ENCODE measurements around the gene PFKP. TPM values are rescaled to one million over a fixed set of nuclear protein-coding genes. Genes with fewer than 3 reads are reported as not detected.

PFKP gene
- total RNA-seq, 8 experiments from 2014 or later = 50.3 to 277 (median 142) TPM

DNA sequence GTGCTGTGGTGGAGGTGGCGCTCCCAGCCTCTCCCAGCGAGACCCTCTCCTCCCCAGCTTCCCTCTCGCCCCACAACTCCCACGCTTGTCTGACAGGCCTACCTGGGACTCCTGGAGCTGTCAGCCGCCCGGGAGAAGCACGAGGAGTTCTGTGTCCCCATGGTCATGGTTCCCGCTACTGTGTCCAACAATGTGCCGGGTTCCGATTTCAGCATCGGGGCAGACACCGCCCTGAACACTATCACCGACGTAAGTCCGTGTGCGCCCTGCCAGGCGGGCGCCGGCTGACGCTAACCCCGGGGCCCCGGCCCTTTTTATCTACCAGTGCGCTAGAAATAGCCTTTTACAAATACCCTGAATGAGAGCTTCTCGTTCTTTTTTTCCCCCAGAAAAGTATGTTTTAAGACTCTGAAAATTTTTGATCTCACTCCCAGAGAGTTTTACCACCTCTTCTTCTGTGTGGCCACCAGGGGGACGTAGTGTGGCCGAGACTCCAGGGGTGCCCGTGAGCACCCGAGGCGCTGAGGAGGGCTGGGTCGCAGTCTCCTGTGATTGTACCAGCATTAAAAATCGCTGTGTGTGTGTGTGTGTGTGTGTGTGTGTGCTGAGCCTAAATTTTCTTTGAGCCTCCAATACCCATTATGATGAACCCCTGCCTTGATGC, 52.6 kb downstream of the PFKP start:
- 49 to 100% (median 88%) methylated on average over 1 to 9 of the region's 31 CpGs for WGBS, 10 experiments
- H3K4me3 ChIP-seq = no peak overlapping the region
- no peaks in the 10 kb centered on the region for H3K4me1 ChIP-seq (replicated peaks in 1 of 2)
- H3K27ac ChIP-seq = no peak overlapping the region
- in situ Hi-C loops (cut with MboI; ENCODE audit: low pct_unique_long_range_greater_than_20kb in 2 of 9, low sequenced_read_pairs in 9 of 9, unreplicated experiment in 9 of 9) = no loop called here
- peak in 2 of 8 experiments; percentile 11 to 69 for ATAC-seq (replicated peaks in 6 of 8)

DNA sequence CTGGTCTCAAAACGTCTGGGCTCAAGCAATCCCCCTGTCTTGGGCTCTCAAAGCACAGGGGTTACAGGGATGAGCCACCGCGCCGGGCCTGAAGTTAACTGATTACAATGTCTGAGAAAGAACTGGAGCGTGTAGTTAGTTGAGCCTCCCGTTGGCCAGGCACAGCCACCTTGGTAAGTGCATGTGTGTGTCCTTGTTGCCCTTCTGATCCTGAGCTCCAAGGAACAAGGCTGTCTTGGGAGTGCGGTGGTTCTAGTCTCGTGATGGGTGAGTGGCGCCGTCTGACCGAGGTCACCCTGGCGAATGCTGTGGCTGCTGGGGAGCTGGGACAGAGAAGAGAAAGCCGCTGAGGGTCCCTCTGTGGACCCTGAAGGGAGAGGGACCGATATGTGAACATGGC, 54.7 kb downstream of the PFKP start:
- in situ Hi-C loops (cut with MboI; ENCODE audit: low pct_unique_long_range_greater_than_20kb in 2 of 9, low sequenced_read_pairs in 9 of 9, unreplicated experiment in 9 of 9) = no loop called here
- no peak for ATAC-seq (replicated peaks in 6 of 8)
- WGBS, 10 experiments = 57 to 100% (median 88%) methylated on average over 1 to 8 of the region's 14 CpGs; no CpG with 5 or more reads in 4 of the 10 experiments
- H3K4me3 ChIP-seq = no peak overlapping the region
- H3K27ac ChIP-seq = no peak overlapping the region
- peaks cover 10 to 11% of the 10 kb centered on the region in 2 donors for H3K4me1 ChIP-seq (replicated peaks in 1 of 2)

DNA sequence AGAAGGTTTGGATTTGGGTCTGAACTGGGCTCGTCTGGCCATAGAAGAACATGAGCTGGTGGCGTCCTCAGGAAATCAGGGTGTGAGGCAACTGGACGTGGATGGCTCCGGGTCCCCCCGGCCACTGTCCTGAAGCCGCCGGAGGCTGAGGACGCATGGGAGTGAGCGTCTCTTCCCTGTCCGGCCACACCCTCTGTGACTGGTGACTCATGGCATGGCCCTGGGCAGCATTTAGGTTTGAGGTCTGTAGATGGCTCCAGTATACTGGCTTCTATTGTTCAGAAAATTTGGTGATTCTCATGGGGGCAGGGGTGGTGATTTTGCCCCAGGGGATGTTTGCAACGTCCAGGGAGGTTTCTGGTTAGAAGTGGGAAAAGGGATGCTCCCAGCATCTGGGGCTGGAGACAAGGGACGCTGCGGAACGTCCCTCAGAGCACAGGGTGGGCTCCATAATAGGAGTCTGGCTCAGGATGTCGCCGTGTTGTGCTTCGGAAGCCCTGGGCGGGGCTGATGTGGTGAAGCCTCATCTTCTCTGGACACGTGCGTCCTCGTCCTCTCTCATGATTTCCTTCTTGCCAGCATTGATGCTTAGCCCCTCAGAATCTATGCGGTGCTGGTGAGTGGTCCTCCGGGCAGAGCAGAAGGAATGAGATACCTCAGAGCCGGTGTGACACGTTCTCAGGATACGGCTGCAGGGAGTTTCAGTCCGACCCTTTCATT, 55.3 kb downstream of the PFKP start:
- Histone ChIP-seq H3K4me1 (replicated peaks in 1 of 2) (peaks cover 16 to 17% of the 10 kb centered on the region in 2 donors), H3K4me3 (no peak overlapping the region), H3K27ac (no peak overlapping the region)
- WGBS, 10 experiments = 86 to 100% (median 93%) methylated on average over 1 to 12 of the region's 27 CpGs; no CpG with 5 or more reads in 2 of the 10 experiments
- in situ Hi-C loops (cut with MboI; ENCODE audit: low pct_unique_long_range_greater_than_20kb in 2 of 9, low sequenced_read_pairs in 9 of 9, unreplicated experiment in 9 of 9) = no loop called here
- ATAC-seq (replicated peaks in 6 of 8) = peak in 2 of 8 experiments; percentile 91 to 96

DNA sequence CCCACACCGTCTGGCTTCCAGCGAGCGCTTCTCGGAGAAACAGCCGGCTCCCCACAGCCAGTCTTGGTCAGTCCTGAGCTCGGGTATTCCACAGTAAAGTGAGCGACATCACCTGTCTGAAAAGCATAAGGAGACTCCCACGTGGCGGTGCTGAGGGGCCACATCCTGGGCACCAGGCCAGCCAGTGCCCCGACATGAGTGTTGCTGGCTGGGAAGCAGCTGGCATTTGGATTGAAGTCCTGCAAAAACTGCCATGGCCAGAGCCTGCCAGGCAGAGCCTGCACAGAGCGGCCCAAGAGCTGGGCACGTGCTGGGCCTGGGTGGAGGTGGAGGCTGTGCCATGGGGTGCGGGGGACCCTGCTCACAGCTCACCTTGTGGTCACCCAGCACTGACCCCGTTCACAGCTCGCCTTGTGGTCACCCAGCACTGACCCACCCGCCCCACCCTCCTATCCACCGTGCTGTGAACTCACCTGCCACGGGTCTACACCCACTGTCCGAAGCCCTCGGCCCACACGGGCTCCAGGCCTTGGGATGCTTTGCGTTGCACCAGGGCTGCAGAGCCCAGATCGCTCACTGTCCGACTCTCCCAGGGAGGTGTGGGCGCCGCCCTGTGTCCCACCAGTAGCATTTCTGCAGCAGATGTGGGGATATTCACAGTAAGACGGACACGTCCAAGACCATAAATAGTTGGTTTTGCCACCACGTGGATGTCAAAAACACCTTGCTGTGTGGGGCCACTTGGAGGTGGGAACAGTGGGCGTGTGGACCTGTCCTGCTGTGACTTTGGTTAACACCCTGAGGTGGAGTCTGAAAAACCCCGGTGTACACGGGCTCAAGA, 56.4 kb downstream of the PFKP start:
- Histone ChIP-seq H3K27ac (no peak overlapping the region), H3K4me1 (replicated peaks in 1 of 2) (peaks cover 21 to 22% of the 10 kb centered on the region in 2 donors), H3K4me3 (no peak overlapping the region)
- WGBS, 10 experiments = 73 to 100% (median 90%) methylated on average over 1 to 10 of the region's 32 CpGs; no CpG with 5 or more reads in 5 of the 10 experiments
- in situ Hi-C loops (cut with MboI; ENCODE audit: low pct_unique_long_range_greater_than_20kb in 2 of 9, low sequenced_read_pairs in 9 of 9, unreplicated experiment in 9 of 9) = no loop called here
- ATAC-seq (replicated peaks in 6 of 8) = no peak

DNA sequence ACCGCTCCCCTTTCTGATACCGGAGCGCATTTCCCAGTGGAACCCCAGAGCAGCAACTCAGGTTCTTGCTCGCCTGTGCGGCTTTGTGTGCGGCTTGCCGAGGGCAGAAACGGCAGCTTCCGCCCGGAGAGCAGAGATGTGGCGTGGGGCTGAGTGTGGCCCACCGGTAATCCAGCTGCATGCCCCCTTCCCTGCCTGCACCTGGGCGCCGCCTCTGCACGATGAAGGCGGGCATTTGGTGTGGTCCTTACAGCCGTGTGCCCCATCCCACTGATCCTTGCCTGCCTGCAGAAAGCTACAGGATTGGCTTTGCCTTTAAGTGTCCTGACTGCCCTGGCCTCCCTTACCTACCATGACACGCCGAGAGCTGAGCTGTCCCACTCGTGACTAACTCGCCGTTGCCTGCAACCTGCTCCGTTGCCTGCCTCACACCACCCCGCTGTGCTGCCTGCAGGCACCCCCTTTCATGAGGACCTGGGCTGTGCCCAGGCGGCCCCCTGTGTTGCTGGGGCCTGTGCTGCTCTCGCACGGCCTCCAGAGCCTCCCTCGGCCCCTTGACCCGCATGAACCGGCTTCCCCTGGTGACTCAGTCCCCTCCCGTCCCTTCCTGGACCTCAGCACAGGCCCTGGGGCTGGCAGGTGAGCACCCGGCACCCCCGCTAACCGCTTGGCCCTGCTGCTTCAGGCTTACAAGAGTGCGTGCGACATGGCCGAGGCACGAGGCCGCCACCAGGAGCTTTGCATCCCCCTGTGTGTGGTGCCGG, 57.2 kb downstream of the PFKP start:
- in situ Hi-C loops (cut with MboI; ENCODE audit: low pct_unique_long_range_greater_than_20kb in 2 of 9, low sequenced_read_pairs in 9 of 9, unreplicated experiment in 9 of 9) = no loop called here
- peaks cover 21 to 22% of the 10 kb centered on the region in 2 donors for H3K4me1 ChIP-seq (replicated peaks in 1 of 2)
- no peak overlapping the region for H3K4me3 ChIP-seq
- ATAC-seq (replicated peaks in 6 of 8) = no peak
- 80 to 100% (median 95%) methylated on average over 1 to 28 of the region's 40 CpGs; no CpG with 5 or more reads in 1 of the 10 experiments for WGBS, 10 experiments
- no peak overlapping the region for H3K27ac ChIP-seq

DNA sequence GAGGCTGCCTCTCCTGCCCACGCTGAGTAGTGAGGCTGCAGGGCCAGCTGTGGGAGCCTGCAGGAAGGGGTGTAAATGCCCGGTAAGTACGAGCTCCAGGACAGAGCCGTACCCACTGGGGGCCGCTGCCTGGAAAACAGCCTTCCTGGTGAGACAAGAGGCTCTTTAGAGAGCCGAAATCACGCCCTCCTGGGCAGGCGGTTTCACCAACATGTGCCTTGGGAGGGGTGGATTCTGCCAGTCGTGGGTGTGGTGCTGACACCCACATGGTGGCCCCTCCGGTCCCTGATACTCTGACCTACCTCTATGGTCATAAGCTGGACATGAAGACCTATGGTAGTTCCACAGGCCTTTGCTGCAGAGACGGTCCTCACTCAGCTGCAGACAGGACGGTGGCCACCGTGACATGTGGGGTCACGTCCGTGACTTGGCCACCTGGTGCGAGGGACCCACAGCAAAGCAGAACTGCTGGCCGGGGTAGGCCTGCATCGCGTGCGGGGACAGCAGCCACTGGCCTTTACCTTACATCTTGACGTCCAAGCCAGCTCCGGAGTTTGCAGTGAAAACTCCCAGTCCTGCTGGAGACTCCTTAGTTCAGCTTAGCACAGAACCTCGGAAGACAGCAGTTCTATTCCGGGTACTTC, 58.3 kb downstream of the PFKP start:
- H3K4me1 ChIP-seq (replicated peaks in 1 of 2) = peaks cover 21 to 22% of the 10 kb centered on the region in 2 donors
- in situ Hi-C loops (cut with MboI; ENCODE audit: low pct_unique_long_range_greater_than_20kb in 2 of 9, low sequenced_read_pairs in 9 of 9, unreplicated experiment in 9 of 9) = no loop called here
- H3K27ac ChIP-seq = no peak overlapping the region
- WGBS, 10 experiments = 80 to 100% (median 94%) methylated on average over 1 to 11 of the region's 24 CpGs; no CpG with 5 or more reads in 4 of the 10 experiments
- H3K4me3 ChIP-seq = no peak overlapping the region
- no peak for ATAC-seq (replicated peaks in 6 of 8)

DNA sequence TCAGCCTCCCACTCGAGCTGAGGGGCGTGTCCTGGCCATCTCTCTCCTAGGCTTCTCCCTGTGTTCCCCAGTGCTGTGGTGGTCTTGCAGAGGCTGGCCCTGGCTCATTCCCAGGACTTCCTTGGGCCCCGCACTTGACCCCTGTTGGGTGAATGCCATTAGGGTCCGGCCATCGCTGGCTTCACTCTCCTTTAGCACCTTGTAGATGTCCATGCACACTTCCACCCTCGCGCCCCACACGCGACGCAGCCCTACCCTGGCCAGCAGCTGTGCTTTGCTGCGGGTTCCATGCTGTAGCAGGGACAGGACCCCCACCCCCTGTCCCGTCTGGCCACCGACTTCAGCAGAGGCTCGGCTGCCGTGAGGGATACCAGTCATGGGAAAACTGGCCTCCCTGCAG, 58.9 kb downstream of the PFKP start:
- ATAC-seq (replicated peaks in 6 of 8) = peak in 3 of 8 experiments; percentile 3 to 8 (median 5)
- no peak overlapping the region for H3K4me3 ChIP-seq
- in situ Hi-C loops (cut with MboI; ENCODE audit: low pct_unique_long_range_greater_than_20kb in 2 of 9, low sequenced_read_pairs in 9 of 9, unreplicated experiment in 9 of 9) = no loop called here
- peak overlapping the region in 1 of 2 donors; percentile 65 for H3K27ac ChIP-seq
- peaks cover 21 to 22% of the 10 kb centered on the region in 2 donors for H3K4me1 ChIP-seq (replicated peaks in 1 of 2)
- WGBS, 10 experiments = 33 to 100% (median 89%) methylated on average over 1 to 11 of the region's 15 CpGs; no CpG with 5 or more reads in 3 of the 10 experiments

DNA sequence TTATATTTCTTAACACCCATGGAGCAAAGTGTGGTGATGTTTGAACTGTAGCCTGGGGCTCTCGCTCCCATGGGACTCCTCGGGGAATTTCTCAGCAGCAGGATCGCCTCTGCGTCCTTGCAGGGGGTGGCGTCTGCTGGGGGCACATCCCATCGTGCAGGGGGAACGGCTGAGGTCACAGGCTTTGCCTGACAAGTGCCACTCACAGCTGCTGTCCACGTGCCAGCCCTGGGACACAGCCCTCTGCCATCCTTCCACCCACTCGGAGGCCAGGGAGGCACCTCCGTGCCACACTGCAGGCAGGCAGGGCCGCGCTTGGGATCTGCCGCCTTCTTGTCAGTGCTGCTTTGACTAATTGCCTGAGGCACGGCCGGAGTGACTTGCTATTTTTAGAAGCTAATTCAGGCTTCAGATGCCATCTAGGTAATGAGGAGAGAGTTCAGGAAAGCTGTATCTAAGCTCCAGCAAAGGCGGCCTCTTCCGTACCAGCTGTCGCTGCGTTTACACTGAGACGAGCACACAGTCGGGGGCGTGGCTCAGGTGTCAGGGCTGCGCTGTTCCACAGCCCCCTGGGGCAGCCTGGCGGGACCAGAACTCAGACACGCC, 59.5 kb downstream of the PFKP start:
- in situ Hi-C loops (cut with MboI; ENCODE audit: low pct_unique_long_range_greater_than_20kb in 2 of 9, low sequenced_read_pairs in 9 of 9, unreplicated experiment in 9 of 9) = no loop called here
- peak overlapping the region; percentile 36 to 65 for H3K27ac ChIP-seq
- ATAC-seq (replicated peaks in 6 of 8) = peak in 6 of 8 experiments; percentile 14 to 92 (median 89)
- H3K4me1 ChIP-seq (replicated peaks in 1 of 2) = peaks cover 21 to 22% of the 10 kb centered on the region in 2 donors
- 32 to 100% (median 73%) methylated on average over 1 to 15 of the region's 25 CpGs; no CpG with 5 or more reads in 3 of the 10 experiments for WGBS, 10 experiments
- no peak overlapping the region for H3K4me3 ChIP-seq

DNA sequence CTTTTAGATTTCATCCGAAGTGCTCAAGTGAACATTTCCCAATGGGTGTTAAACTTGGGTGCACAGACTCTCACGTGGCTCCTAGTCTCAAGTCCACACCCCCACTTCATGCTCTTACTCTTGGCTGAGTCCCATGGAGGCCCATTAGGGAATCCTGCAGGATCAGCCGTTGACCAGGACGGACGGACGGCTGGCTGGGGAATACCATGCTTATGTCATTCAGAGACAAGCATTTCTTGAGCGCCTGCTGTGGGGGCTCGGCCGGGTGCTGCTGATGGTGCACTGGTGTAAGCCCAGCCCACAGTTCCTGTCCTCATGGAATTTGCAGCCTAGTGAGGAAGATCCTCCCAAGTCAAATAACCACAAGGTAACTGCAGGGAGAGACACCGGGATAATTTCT, 60.6 kb downstream of the PFKP start:
- no peak overlapping the region for H3K4me3 ChIP-seq
- in situ Hi-C loops (cut with MboI; ENCODE audit: low pct_unique_long_range_greater_than_20kb in 2 of 9, low sequenced_read_pairs in 9 of 9, unreplicated experiment in 9 of 9) = no loop called here
- WGBS, 10 experiments = 62 to 100% (median 83%) methylated on average over 1 to 5 of the region's 10 CpGs; no CpG with 5 or more reads in 3 of the 10 experiments
- ATAC-seq (replicated peaks in 6 of 8) = no peak
- peaks cover 21 to 22% of the 10 kb centered on the region in 2 donors for H3K4me1 ChIP-seq (replicated peaks in 1 of 2)
- H3K27ac ChIP-seq = no peak overlapping the region

DNA sequence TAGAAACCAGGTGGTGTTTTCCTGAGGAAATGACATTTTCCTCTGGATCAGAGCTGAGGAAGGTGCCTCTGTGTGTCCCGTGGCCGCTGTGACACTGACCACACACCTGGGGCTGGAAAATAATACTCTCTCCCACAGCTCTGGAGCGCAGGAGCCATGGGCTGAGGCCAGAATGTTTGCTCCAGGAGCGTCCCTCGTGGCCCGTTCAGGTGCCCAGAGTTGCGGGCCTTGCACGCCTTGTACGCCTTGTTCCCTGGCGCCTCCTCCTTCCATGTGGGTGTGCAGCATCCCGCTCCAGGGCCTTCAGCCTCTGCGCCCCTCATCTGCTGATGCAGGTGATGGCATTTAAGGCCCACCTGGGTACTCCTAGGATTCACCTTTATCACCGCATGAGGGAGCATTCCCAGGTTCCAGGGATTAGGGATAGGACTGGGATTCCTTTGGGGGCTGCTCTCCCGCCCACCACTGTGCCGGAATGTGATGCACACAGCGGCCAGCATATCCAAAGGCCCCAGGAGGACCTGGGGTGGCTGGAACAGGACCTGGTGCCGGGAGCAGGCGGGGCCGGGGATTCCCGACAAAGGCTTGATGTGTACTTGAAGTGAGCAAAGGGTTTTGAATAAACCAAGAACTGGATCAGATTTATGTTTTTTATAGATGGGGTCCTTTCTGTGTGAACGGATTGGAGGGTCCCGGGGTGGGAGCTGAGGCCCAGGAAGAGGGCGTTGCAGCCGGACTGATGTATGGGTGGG, 61.2 kb downstream of the PFKP start:
- H3K4me1 ChIP-seq (replicated peaks in 1 of 2) = peaks cover 21 to 22% of the 10 kb centered on the region in 2 donors
- 80 to 100% (median 100%) methylated on average over 1 to 9 of the region's 24 CpGs; no CpG with 5 or more reads in 3 of the 10 experiments for WGBS, 10 experiments
- in situ Hi-C loops (cut with MboI; ENCODE audit: low pct_unique_long_range_greater_than_20kb in 2 of 9, low sequenced_read_pairs in 9 of 9, unreplicated experiment in 9 of 9) = no loop called here
- H3K27ac ChIP-seq = no peak overlapping the region
- no peak for ATAC-seq (replicated peaks in 6 of 8)
- H3K4me3 ChIP-seq = no peak overlapping the region
